OCI-LY1 (cell line): ENCODE data around the gene UBXN10.

Experiments used
- H2AFZ ChIP-seq: fragments of 200-600 bp; sonication (generic), shearing (Covaris generic); 2 replicates; pipeline ENCODE4 v1.6.0; 2014; ENCODE audit warnings: antibody characterized with exemption, mild to moderate bottlenecking, low read length
- H3F3A ChIP-seq: fragments of 200-600 bp; sonication (generic), shearing (Covaris generic); 2 replicates; pipeline ENCODE4 v1.6.0; 2014; ENCODE audit warnings: mild to moderate bottlenecking, antibody characterized with exemption, low read length, moderate library complexity; ENCODE audit not compliant: insufficient read depth
- H3K27ac ChIP-seq: fragments of 200-600 bp; sonication (generic); 2 replicates; pipeline ENCODE4 v1.5.1; 2014; ENCODE audit warnings: low read length, mixed run types, mild to moderate bottlenecking, low read depth; ENCODE audit not compliant: poor library complexity, severe bottlenecking
- H3K27me3 ChIP-seq: fragments of 200-600 bp; sonication (generic); 2 replicates; pipeline ENCODE4 v1.6.0; 2014; ENCODE audit warnings: antibody characterized with exemption, mild to moderate bottlenecking, low read length, moderate library complexity; ENCODE audit not compliant: insufficient read depth
- H3K36me3 ChIP-seq: fragments of 200-600 bp; sonication (generic); 2 replicates; pipeline ENCODE4 v1.6.1; 2014; ENCODE audit warnings: mild to moderate bottlenecking, antibody characterized with exemption, low read length, moderate library complexity, mixed read lengths; ENCODE audit not compliant: insufficient read depth
- H3K4me1 ChIP-seq: fragments of 200-600 bp; sonication (generic); 2 replicates; pipeline ENCODE4 v1.5.1; 2014; ENCODE audit warnings: mild to moderate bottlenecking, low read length, moderate library complexity; ENCODE audit not compliant: insufficient read depth, severe bottlenecking
- H3K4me2 ChIP-seq: fragments of 200-600 bp; sonication (generic), shearing (Covaris generic); 2 replicates; pipeline ENCODE4 v1.6.1; 2014; ENCODE audit warnings: low read length
- H3K4me3 ChIP-seq: fragments of 200-600 bp; sonication (generic); 2 replicates; pipeline ENCODE4 v1.5.1; 2014; ENCODE audit warnings: low read length, low read depth, mild to moderate bottlenecking, mixed read lengths; ENCODE audit not compliant: poor library complexity, severe bottlenecking
- H3K79me2 ChIP-seq: fragments of 200-600 bp; shearing (Covaris generic); 2 replicates; pipeline ENCODE4 v1.6.1; 2016; ENCODE audit warnings: mixed run types, low read length, mixed read lengths; ENCODE audit not compliant: insufficient read depth
- H3K9ac ChIP-seq: fragments of 200-600 bp; sonication (generic), shearing (Covaris generic); 2 replicates; pipeline ENCODE4 v1.6.1; 2014; ENCODE audit warnings: mild to moderate bottlenecking, low read length, mixed read lengths
- H3K9me2 ChIP-seq: fragments of 200-600 bp; sonication (generic), shearing (Covaris generic); 2 replicates; pipeline ENCODE4 v1.6.1; 2014; ENCODE audit warnings: low read depth, mild to moderate bottlenecking, low read length, mixed read lengths
- H3K9me3 ChIP-seq: fragments of 200-600 bp; shearing (Covaris generic); 2 replicates; pipeline ENCODE4 v1.6.1; 2014; ENCODE audit warnings: low read length, mixed read lengths
- H4K20me1 ChIP-seq: fragments of 200-600 bp; sonication (generic), shearing (Covaris generic); 2 replicates; pipeline ENCODE4 v1.6.0; 2016; ENCODE audit warnings: mild to moderate bottlenecking, low read length; ENCODE audit not compliant: insufficient read depth
- EZH2 ChIP-seq: fragments of 200-600 bp; sonication (generic), shearing (Covaris generic); IDR thresholded peaks from 2 replicates; pipeline ENCODE4 v1.8.0; 2017; ENCODE audit warnings: borderline replicate concordance, mixed run types, mild to moderate bottlenecking, antibody characterized with exemption, low read length, moderate library complexity, mixed read lengths
- TF ChIP-seq, protein P1 (sequence below): fragments of 200-600 bp; sonication (generic), shearing (Covaris generic); IDR thresholded peaks from 2 replicates; pipeline ENCODE4 v1.5.1; 2017; ENCODE audit warnings: mild to moderate bottlenecking, antibody characterized with exemption, low read length, moderate library complexity, mixed read lengths

UBXN10 gene

DNA sequence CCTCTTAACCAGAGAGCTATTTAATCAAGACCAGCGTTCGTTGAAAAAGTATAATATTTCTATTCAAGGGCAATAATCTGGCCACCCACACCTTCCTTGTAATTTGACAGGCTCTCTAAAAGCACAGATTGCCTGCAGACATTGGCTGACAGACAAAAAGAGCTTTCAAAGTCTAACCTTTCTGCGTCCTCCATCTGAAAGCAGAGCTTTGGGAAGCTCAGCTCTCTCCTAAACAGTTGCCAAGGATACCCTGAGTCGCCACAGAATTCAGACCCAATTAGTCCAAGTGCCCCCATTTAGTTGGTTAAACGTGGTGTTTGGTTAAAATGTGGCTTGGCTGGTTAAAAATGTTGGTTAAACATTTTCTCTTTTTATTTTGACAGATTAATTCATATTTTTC is 34.1 kb downstream of the UBXN10 start:
- no peaks in the 10 kb centered on the region for H3F3A ChIP-seq
- H3K4me1 ChIP-seq, result no peaks in the 10 kb centered on the region
- H2AFZ ChIP-seq, result no peak overlapping the region
- H3K36me3 ChIP-seq, result no peaks in the 10 kb centered on the region
- H3K9me2 ChIP-seq, result no peaks in the 10 kb centered on the region
- no peak overlapping the region for H3K9ac ChIP-seq
- no peak overlapping the region for H3K27ac ChIP-seq
- H3K9me3 ChIP-seq, result no peaks in the 10 kb centered on the region
- no peaks in the 10 kb centered on the region for H3K79me2 ChIP-seq
- no peak overlapping the region for H3K4me3 ChIP-seq
- H4K20me1 ChIP-seq, result no peaks in the 10 kb centered on the region
- no peak overlapping the region for H3K4me2 ChIP-seq
- H3K27me3 ChIP-seq, result 0 out of 2 replicates have a peak, but pooled peaks cover 9% of the 10 kb centered on the region
- TF ChIP-seq, protein P1, sequence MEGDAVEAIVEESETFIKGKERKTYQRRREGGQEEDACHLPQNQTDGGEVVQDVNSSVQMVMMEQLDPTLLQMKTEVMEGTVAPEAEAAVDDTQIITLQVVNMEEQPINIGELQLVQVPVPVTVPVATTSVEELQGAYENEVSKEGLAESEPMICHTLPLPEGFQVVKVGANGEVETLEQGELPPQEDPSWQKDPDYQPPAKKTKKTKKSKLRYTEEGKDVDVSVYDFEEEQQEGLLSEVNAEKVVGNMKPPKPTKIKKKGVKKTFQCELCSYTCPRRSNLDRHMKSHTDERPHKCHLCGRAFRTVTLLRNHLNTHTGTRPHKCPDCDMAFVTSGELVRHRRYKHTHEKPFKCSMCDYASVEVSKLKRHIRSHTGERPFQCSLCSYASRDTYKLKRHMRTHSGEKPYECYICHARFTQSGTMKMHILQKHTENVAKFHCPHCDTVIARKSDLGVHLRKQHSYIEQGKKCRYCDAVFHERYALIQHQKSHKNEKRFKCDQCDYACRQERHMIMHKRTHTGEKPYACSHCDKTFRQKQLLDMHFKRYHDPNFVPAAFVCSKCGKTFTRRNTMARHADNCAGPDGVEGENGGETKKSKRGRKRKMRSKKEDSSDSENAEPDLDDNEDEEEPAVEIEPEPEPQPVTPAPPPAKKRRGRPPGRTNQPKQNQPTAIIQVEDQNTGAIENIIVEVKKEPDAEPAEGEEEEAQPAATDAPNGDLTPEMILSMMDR, result no peak
- TF ChIP-seq EZH2, result no peak

DNA sequence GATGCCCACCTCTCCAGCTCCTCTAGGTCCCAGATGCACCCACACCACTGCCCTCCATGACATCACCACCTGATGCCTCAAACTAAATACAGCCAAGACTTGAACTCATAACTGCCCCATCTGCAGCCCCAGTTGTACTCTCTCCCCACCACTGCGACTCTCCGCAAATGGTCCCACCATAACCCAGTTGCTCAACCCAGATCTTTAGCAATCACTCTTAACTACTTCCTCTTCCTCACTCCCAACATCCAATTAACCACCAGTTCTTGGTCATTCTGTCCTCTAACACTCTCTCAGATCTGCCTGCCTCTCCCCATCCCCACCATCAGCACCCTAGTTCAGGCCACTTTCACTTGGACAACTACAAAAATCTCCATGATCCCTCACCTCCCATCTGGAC is 37.2 kb downstream of the UBXN10 start:
- no peak overlapping the region for H3K27ac ChIP-seq
- no peaks in the 10 kb centered on the region for H3F3A ChIP-seq
- no peak overlapping the region for H2AFZ ChIP-seq
- 0 out of 2 replicates have a peak, but pooled peaks cover 9% of the 10 kb centered on the region for H3K27me3 ChIP-seq
- no peak for TF ChIP-seq EZH2
- H3K9ac ChIP-seq, result no peak overlapping the region
- no peaks in the 10 kb centered on the region for H4K20me1 ChIP-seq
- no peaks in the 10 kb centered on the region for H3K4me1 ChIP-seq
- H3K9me2 ChIP-seq, result no peaks in the 10 kb centered on the region
- no peak overlapping the region for H3K4me2 ChIP-seq
- no peaks in the 10 kb centered on the region for H3K9me3 ChIP-seq
- no peaks in the 10 kb centered on the region for H3K36me3 ChIP-seq
- no peak overlapping the region for H3K4me3 ChIP-seq
- no peaks in the 10 kb centered on the region for H3K79me2 ChIP-seq

DNA sequence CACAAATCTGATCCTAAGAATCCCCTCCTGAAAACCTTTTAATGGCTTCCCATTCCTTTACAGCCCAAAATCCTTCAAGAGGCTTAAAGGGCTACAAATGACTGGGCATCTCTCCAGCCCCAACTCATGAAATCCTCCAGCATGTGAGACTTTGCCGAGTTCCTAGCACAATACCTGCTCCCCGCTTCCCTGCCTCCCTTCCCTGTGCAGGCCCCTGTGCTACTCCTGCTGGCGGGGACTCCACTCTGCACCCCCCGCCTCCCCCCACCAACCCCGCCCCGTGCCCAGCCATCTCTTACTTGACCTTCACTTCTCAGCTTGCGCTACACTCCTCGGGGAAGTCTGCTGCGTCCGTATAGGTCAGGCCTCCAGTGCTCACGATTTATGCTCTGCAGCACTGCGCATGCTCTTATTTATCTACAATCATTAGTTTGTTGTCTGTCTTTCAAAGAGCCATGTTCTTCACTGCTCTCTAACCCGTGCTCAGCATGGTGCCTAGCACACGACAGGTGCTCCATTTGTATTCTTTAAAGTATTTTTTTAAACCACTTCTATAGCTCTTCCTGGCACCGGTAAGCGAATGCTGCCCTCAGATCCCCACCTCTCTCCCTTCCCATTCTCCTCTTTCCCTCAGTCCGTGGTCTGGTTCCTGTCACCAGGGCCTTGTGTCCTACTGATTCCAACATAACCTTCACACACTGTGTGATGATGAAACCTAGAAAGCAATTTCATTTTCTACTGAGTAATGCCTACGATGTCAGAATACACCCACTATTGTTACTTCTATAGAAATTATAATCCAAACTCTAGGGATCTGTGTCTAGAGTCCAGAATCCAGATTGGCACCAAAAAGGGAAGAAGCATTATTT is 37.9 kb downstream of the UBXN10 start:
- Histone ChIP-seq H3K9me3 (no peaks in the 10 kb centered on the region), H3K4me2 (no peak overlapping the region), H3F3A (no peaks in the 10 kb centered on the region), H3K4me1 (no peaks in the 10 kb centered on the region), H3K79me2 (no peaks in the 10 kb centered on the region), H3K4me3 (no peak overlapping the region), H3K27me3 (0 out of 2 replicates have a peak, but pooled peaks cover 9% of the 10 kb centered on the region), H3K27ac (no peak overlapping the region), H2AFZ (no peak overlapping the region), H3K9ac (no peak overlapping the region), H4K20me1 (no peaks in the 10 kb centered on the region), H3K9me2 (no peaks in the 10 kb centered on the region), H3K36me3 (no peaks in the 10 kb centered on the region)
- TF ChIP-seq EZH2, result no peak
- TF ChIP-seq, protein P1, result no peak
